Ascending aorta (tissue), 2 donors: ENCODE results near the gene CPS1. TPM values are rescaled to one million over a fixed set of nuclear protein-coding genes. Genes with fewer than 3 reads are reported as not detected.

ENCODE experiments used
- DNase-seq, 2 donors: peaks; one replicate each; pipeline ENCODE4 v3.0.0-alpha.2; 2019; ENCODE audit warnings: low spot score in 2 of 2
- H3K27ac ChIP-seq, 2 donors: fragments of 200-600 bp; sonication (generic); one replicate each; pipeline ENCODE4 v1.5.1; 2016 to 2017; ENCODE audit warnings: mild to moderate bottlenecking in 1 of 2
- H3K27me3 ChIP-seq: fragments of 200-600 bp; sonication (generic); one replicate; pipeline ENCODE4 v1.5.1; 2017
- H3K36me3 ChIP-seq, 2 donors: fragments of 200-600 bp; sonication (generic); one replicate each; pipeline ENCODE4 v1.5.1; 2016
- H3K4me1 ChIP-seq, 2 donors: fragments of 200-600 bp; sonication (generic); one replicate each; pipeline ENCODE4 v1.5.1; 2016 to 2017; ENCODE audit warnings: mild to moderate bottlenecking in 1 of 2
- H3K4me3 ChIP-seq, 2 donors: fragments of 200-600 bp; sonication (generic); one replicate each; pipeline ENCODE4 v1.5.1; 2016 to 2017; ENCODE audit warnings: mild to moderate bottlenecking in 1 of 2
- H3K9me3 ChIP-seq, 2 donors: fragments of 200-600 bp; sonication (generic); one replicate each; pipeline ENCODE4 v1.5.1; 2016
- CTCF ChIP-seq, 3 experiments: fragments of 200-600 bp in 2 of 3; fragments of 450-650 bp in 1 of 3; sonication (generic) in 2 of 3; IDR thresholded peaks; one replicate each; pipeline ENCODE4 v1.5.1; 2016 to 2019; ENCODE audit warnings: antibody characterized with exemption in 3 of 3, mild to moderate bottlenecking in 1 of 3, moderate library complexity in 1 of 3
- intact Hi-C: fragments of 100-400 bp; cut with DNase I; formaldehyde crosslinking; loops from one replicate; pipeline ENCODE4 v1.15.1; 2023
- total RNA-seq: library from RNA; depleted of rRNA; stranded (reverse); fragments of >200 nt; gene quantifications from one replicate; pipeline ENCODE4 v1.1.0, GENCODE V29; 2016

The CPS1 gene
- total RNA-seq, 1 donor from 2014 or later: 9.4 TPM

- no peak overlapping the region for H3K4me3 ChIP-seq
Measured at GRCh38 chr2:210604666-210605065, 48.3 kb downstream of the CPS1 start.

GRCh38 chr2:210606001-210606400, 49.6 kb downstream of the CPS1 start:
- intact Hi-C loops: no loop called here
- H3K27ac ChIP-seq: no peak overlapping the region
- no peak for DNase-seq

More at GRCh38 chr2:210604666-210605065, 48.3 kb downstream of the CPS1 start:
- peaks cover 0 to 5% of the 10 kb centered on the region in 2 donors for H3K36me3 ChIP-seq
- H3K4me1 ChIP-seq: no peaks in the 10 kb centered on the region
- no peak for TF ChIP-seq CTCF (IDR thresholded peaks at IDR 0.05)
- H3K27me3 ChIP-seq: no peaks in the 10 kb centered on the region
- no peaks in the 10 kb centered on the region for H3K9me3 ChIP-seq
- intact Hi-C loops: no loop called here
- H3K27ac ChIP-seq: no peak overlapping the region
- no peak for DNase-seq

DNA sequence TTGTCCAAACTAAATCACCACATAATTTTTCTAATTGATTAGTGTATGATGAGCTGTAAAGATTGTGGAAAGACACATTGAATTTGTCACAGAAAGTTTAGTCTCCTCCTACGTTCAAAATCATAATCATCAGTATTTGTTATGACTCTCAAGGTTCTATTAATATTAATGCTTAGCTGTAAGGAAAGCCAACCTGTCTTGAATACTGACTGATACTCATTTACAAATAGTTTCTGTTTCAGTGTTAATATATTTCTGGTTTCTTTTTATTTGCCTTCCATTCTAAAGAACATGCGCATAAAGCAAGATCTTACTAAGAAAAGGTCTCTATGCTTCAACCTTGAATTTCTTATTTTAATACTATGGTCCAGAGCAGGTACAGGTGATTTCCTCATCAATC, 55.1 kb downstream of the CPS1 start:
- DNase-seq: no peak
- no peak overlapping the region for H3K4me3 ChIP-seq
- intact Hi-C loops: no loop called here

More at GRCh38 chr2:210606001-210606400, 49.6 kb downstream of the CPS1 start:
- TF ChIP-seq CTCF (IDR thresholded peaks at IDR 0.05): no peak
- no peaks in the 10 kb centered on the region for H3K4me1 ChIP-seq
- peaks cover 0 to 5% of the 10 kb centered on the region in 2 donors for H3K36me3 ChIP-seq
- no peaks in the 10 kb centered on the region for H3K27me3 ChIP-seq
- H3K4me3 ChIP-seq: no peak overlapping the region
- H3K9me3 ChIP-seq: no peaks in the 10 kb centered on the region

DNA sequence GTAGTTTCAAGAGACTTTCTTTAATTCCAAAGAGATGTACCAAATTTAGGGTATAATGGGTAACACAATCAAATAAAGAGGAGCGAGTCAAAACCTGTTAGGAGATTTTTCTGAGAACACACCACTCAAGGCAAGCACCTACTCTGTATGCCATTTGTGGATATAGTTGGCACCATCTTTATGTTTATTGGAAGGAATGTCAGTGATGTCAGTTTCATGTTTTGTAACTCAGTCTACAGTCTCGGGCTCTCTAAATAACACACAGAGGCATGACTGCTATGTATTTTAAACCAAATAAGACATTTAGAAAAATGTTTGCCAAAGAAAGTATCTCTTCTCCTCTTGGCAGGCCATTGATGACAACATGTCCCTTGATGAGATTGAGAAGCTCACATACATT, 59.7 kb downstream of the CPS1 start:
- intact Hi-C loops: loop anchor here (5.0 kb wide), 2 partner anchors 421 to 541 kb away; no protein-coding TSS in a partner anchor

More for the DNA sequence above, 55.1 kb downstream of the CPS1 start:
- Histone ChIP-seq H3K27ac (no peak overlapping the region), H3K36me3 (no peaks in the 10 kb centered on the region), H3K4me1 (no peaks in the 10 kb centered on the region), H3K27me3 (no peaks in the 10 kb centered on the region), H3K9me3 (no peaks in the 10 kb centered on the region)
- TF ChIP-seq CTCF (IDR thresholded peaks at IDR 0.05): no peak

DNA sequence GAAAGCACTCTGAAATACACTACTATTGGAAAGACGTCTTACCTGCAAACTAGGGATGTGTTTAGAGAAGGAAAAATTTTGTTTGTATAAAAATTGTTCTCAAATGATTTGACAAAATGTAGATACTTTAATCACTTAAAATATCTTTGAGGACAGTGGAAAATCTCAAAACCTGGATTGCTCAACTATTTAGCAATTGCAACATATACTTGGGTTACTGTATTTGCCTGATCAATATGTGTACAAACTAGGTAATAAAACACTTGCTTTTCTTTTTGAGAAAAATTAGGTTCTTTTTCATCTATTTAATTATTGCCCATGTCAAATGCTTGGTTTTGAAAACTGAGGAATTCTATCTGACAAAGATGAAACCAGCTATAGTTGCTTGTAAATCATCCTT, 60.9 kb downstream of the CPS1 start:
- no peaks in the 10 kb centered on the region for H3K4me1 ChIP-seq
- H3K36me3 ChIP-seq: no peaks in the 10 kb centered on the region
- no peak for TF ChIP-seq CTCF (IDR thresholded peaks at IDR 0.05)
- no peaks in the 10 kb centered on the region for H3K27me3 ChIP-seq
- H3K27ac ChIP-seq: no peak overlapping the region
- no peak overlapping the region for H3K4me3 ChIP-seq
- intact Hi-C loops: loop anchor here (5.0 kb wide), 2 partner anchors 420 to 540 kb away; no protein-coding TSS in a partner anchor
- no peak for DNase-seq
- H3K9me3 ChIP-seq: no peaks in the 10 kb centered on the region

More for the DNA sequence above, 59.7 kb downstream of the CPS1 start:
- Histone ChIP-seq H3K36me3 (no peaks in the 10 kb centered on the region), H3K9me3 (no peaks in the 10 kb centered on the region), H3K27ac (peak overlapping the region in 1 of 2 donors; percentile 34), H3K4me1 (no peaks in the 10 kb centered on the region), H3K4me3 (no peak overlapping the region), H3K27me3 (no peaks in the 10 kb centered on the region)
- DNase-seq: no peak
- TF ChIP-seq CTCF (IDR thresholded peaks at IDR 0.05): no peak
